Measurements from ENCODE around the gene CACHD1. TPM values are rescaled to one million over a fixed set of nuclear protein-coding genes. Genes with fewer than 3 reads are reported as not detected.

CACHD1 gene
- total RNA-seq, 1 donor from 2014 or later = 41.0 TPM

DNA sequence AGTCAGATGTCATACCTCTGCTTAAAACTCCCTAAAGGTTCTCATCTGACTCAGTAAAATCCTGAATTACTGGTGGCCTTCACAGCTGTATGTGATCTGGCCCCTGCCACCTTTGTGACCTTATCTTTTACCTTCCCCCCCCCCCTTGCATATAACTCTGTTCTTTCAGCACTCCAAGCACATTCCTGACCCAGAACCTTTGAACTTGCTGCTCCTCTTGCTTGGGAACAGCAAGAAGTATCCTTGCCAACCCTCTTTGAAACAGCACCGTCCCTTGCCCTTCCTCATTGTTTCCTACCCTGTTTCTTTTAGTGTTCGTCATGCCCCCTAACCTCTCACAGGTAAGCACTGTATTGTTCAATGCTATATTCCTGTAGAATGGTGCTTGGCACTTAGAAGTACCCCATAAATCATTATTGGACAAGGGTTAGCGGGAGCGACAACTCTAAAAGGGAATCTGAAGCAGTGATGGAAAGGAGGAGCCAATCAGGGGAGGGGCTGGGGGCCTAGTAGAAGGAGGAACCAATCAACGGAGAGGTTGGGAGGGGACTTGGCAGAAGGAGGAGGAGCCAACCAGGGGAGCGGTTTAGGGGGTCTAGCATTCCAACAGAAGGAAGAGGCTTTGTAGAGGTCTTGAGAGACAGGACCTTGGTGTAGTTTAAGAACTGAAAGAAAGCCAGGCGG is 13.9 kb downstream of the CACHD1 start:
- peaks cover 11% of the 10 kb centered on the region for H3K36me3 Mint-ChIP-seq (ENCODE audit: low read depth)
- TF ChIP-seq, protein P1, sequence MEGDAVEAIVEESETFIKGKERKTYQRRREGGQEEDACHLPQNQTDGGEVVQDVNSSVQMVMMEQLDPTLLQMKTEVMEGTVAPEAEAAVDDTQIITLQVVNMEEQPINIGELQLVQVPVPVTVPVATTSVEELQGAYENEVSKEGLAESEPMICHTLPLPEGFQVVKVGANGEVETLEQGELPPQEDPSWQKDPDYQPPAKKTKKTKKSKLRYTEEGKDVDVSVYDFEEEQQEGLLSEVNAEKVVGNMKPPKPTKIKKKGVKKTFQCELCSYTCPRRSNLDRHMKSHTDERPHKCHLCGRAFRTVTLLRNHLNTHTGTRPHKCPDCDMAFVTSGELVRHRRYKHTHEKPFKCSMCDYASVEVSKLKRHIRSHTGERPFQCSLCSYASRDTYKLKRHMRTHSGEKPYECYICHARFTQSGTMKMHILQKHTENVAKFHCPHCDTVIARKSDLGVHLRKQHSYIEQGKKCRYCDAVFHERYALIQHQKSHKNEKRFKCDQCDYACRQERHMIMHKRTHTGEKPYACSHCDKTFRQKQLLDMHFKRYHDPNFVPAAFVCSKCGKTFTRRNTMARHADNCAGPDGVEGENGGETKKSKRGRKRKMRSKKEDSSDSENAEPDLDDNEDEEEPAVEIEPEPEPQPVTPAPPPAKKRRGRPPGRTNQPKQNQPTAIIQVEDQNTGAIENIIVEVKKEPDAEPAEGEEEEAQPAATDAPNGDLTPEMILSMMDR (conservative IDR thresholded peaks at IDR 0.05) = no peak
- H3K9me3 Mint-ChIP-seq = peaks cover 13% of the 10 kb centered on the region
- no peaks in the 10 kb centered on the region for H3K27me3 Mint-ChIP-seq (ENCODE audit: low read depth)
- no peak overlapping the region for H3K27ac Mint-ChIP-seq (ENCODE audit: unreplicated experiment)
- DNase-seq (ENCODE audit: low read depth, low spot score) = no peak
- H3K4me3 Mint-ChIP-seq = no peak overlapping the region
- peaks cover 61% of the 10 kb centered on the region for H3K4me1 Mint-ChIP-seq

DNA sequence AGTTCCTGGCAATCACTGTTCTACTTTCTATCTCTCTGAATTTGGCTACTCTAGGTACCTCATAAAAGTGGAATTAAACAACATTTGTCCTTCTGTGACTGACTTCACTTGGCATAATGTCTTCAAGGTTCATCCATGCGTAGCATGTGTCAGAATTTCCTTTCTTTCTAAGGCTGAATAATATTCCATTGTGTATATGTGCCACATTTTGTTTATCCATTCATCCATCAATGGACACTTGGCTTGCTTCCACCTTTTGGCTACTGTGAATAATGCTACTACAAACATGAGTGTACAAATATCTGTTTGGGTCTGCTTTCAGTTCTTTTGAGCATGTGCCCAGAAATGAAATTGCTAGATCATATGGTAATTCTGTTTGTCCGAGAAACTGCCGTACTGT is 14.7 kb downstream of the CACHD1 start:
- peaks cover 11% of the 10 kb centered on the region for H3K36me3 Mint-ChIP-seq (ENCODE audit: low read depth)
- H3K9me3 Mint-ChIP-seq = peaks cover 13% of the 10 kb centered on the region
- peaks cover 64% of the 10 kb centered on the region for H3K4me1 Mint-ChIP-seq
- no peak for DNase-seq (ENCODE audit: low read depth, low spot score)
- H3K4me3 Mint-ChIP-seq = no peak overlapping the region
- H3K27me3 Mint-ChIP-seq (ENCODE audit: low read depth) = no peaks in the 10 kb centered on the region
- no peak overlapping the region for H3K27ac Mint-ChIP-seq (ENCODE audit: unreplicated experiment)
- TF ChIP-seq, protein P1 (conservative IDR thresholded peaks at IDR 0.05) = no peak

DNA sequence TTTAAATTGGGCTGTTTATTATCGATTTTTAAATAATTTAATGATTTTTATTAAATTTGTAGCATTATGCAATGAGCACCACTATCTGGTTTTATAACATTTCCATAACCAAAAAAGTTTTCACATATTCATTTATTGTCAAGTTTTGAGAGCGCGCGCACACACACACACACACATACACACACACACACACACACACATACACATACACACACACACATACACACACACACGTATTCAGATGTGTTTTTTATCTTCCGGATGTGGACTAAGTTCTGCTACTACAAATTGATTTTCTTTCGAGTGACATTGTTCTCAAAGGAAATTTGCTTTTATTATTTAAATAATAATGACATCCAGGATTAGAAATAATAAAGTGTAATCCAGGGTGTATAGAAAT is 16.3 kb downstream of the CACHD1 start:
- Mint-ChIP-seq H3K27ac (ENCODE audit: unreplicated experiment) (no peak overlapping the region), H3K4me1 (peaks cover 66% of the 10 kb centered on the region), H3K27me3 (ENCODE audit: low read depth) (no peaks in the 10 kb centered on the region), H3K4me3 (no peak overlapping the region), H3K9me3 (peaks cover 13% of the 10 kb centered on the region), H3K36me3 (ENCODE audit: low read depth) (peaks cover 11% of the 10 kb centered on the region)
- DNase-seq (ENCODE audit: low read depth, low spot score) = no peak
- TF ChIP-seq, protein P1 (conservative IDR thresholded peaks at IDR 0.05) = no peak

DNA sequence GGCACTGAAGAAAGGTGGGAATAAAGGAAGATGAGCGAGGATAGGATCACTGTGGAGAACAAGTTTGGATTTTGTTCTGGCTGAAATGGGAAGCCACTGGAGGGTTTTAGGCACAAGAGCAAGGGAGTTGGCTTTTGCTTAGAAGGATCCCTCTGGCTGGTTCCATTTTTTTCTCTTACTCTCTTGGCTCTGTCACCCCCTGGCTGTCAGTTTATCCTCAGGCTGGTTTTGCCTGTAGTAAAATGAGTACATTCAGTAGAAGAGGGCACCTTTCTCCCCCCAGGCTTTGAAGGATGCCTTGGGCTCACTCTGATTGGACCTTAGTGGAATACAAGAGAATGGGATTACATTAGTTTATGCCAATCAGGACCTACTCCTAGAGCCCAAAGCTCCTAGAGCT is 17.1 kb downstream of the CACHD1 start:
- TF ChIP-seq, protein P1 (conservative IDR thresholded peaks at IDR 0.05) = no peak
- Mint-ChIP-seq H3K4me1 (peaks cover 64% of the 10 kb centered on the region), H3K9me3 (peaks cover 13% of the 10 kb centered on the region), H3K27ac (ENCODE audit: unreplicated experiment) (no peak overlapping the region), H3K27me3 (ENCODE audit: low read depth) (no peaks in the 10 kb centered on the region), H3K36me3 (ENCODE audit: low read depth) (peaks cover 11% of the 10 kb centered on the region), H3K4me3 (no peak overlapping the region)
- no peak for DNase-seq (ENCODE audit: low read depth, low spot score)

DNA sequence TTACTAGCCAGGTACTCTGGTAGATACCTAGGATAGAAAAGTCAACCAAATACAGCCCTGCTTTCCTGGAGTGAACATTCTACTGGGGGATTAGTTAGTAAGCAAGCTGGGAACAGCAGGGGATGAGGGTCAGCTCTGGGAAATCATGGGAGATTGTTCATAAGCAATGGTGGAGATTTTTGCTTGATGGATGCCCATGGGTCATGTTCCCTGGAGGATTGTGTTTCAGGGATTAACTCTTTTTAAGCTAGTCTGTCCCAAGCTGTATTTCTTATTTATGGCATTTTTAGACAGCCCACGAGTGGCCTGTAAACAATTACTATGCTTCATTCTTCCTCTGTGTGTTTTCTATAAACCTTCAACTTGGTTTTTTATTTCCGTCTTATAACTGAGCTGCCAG is 18.9 kb downstream of the CACHD1 start:
- TF ChIP-seq, protein P1 (conservative IDR thresholded peaks at IDR 0.05) = no peak
- peaks cover 10% of the 10 kb centered on the region for H3K36me3 Mint-ChIP-seq (ENCODE audit: low read depth)
- no peaks in the 10 kb centered on the region for H3K27me3 Mint-ChIP-seq (ENCODE audit: low read depth)
- DNase-seq (ENCODE audit: low read depth, low spot score) = no peak
- no peak overlapping the region for H3K4me3 Mint-ChIP-seq
- H3K9me3 Mint-ChIP-seq = peaks cover 11% of the 10 kb centered on the region
- H3K4me1 Mint-ChIP-seq = peaks cover 71% of the 10 kb centered on the region
- peak overlapping the region; percentile 55 for H3K27ac Mint-ChIP-seq (ENCODE audit: unreplicated experiment)

Measured in neural crest cell (in vitro differentiated cells).